CD4-positive, alpha-beta T cell treated with Interleukin-1 beta for 1 hour (primary cell): Measurements from ENCODE around the gene SLC2A9.

ENCODE experiments used
- DNase-seq, 2 donors: peaks; one replicate each; pipeline ENCODE4 v3.0.0-alpha.2; 2020 to 2022

SLC2A9 gene

GRCh38 chr4:10041036-10041435 lies 19.7 kb upstream of the SLC2A9 start:
- no peak for DNase-seq

- DNase-seq = no peak
These were observed 19.0 kb upstream of the SLC2A9 start for GRCh38 chr4:10040049-10040892.

- no peak for DNase-seq
These were observed 15.6 kb upstream of the SLC2A9 start for GRCh38 chr4:10036807-10037342.

GRCh38 chr4:10035130-10035529 lies 13.8 kb upstream of the SLC2A9 start:
- no peak for DNase-seq

GRCh38 chr4:10034612-10035104 lies 13.4 kb upstream of the SLC2A9 start:
- no peak for DNase-seq

- no peak for DNase-seq
These were observed 12.8 kb upstream of the SLC2A9 start for GRCh38 chr4:10034136-10034535.

- DNase-seq = no peak
These were observed 12.0 kb upstream of the SLC2A9 start for GRCh38 chr4:10033191-10033881.

- DNase-seq = peak in 1 of 2 donors; percentile 33
These were observed 11.3 kb upstream of the SLC2A9 start for GRCh38 chr4:10032625-10033024.

- DNase-seq = no peak
These were observed 10.6 kb upstream of the SLC2A9 start for GRCh38 chr4:10031668-10032590.

- DNase-seq = no peak
These were observed 9.8 kb upstream of the SLC2A9 start for GRCh38 chr4:10030972-10031667.

- DNase-seq = no peak
These were observed 8.1 kb upstream of the SLC2A9 start for GRCh38 chr4:10029403-10029802.

- DNase-seq = no peak
These were observed 7.6 kb upstream of the SLC2A9 start for GRCh38 chr4:10028910-10029309.

GRCh38 chr4:10026485-10026884 lies 5.2 kb upstream of the SLC2A9 start:
- no peak for DNase-seq

- no peak for DNase-seq
These were observed 4.0 kb upstream of the SLC2A9 start for GRCh38 chr4:10025230-10025806.

- DNase-seq = no peak
These were observed 3.0 kb upstream of the SLC2A9 start for GRCh38 chr4:10024303-10024702.

GRCh38 chr4:10023806-10024205 lies 2.5 kb upstream of the SLC2A9 start:
- no peak for DNase-seq

- no peak for DNase-seq
These were observed 1.7 kb upstream of the SLC2A9 start for GRCh38 chr4:10023050-10023419.

- DNase-seq = no peak
These were observed 1.2 kb upstream of the SLC2A9 start for GRCh38 chr4:10022346-10023049.

GRCh38 chr4:10021653-10022023 lies 341 bp upstream of the SLC2A9 start:
- DNase-seq = no peak

- no peak for DNase-seq
These were observed 1.2 kb downstream of the SLC2A9 start for GRCh38 chr4:10020106-10020505.

GRCh38 chr4:10019521-10020051 lies 1.7 kb downstream of the SLC2A9 start:
- DNase-seq = no peak
